Measurements from ENCODE around the gene PRRC2B.

- no peak for TF ChIP-seq BRCA1 (IDR thresholded peaks at IDR 0.05; ENCODE audit: low read depth, low read length)
- TF ChIP-seq CTCF (IDR thresholded peaks at IDR 0.05; ENCODE audit: control extremely low read depth in 1 of 3, insufficient read depth in 1 of 3, low read depth in 1 of 3, low read length in 3 of 3): no peak
- 0 out of 3 replicates have a peak, but pooled peaks of 1 of the 2 experiments have one; percentile 32 for TF ChIP-seq POLR2A (IDR thresholded peaks at IDR 0.05; ENCODE audit: control extremely low read depth in 1 of 2, low read depth in 2 of 2, low read length in 2 of 2)
- no peak for TF ChIP-seq HDAC6 (IDR thresholded peaks at IDR 0.05; ENCODE audit: low read depth, low read length)
- no peak for TF ChIP-seq GABPA (IDR thresholded peaks at IDR 0.05; ENCODE audit: borderline replicate concordance, insufficient read depth, low read length)
- TF ChIP-seq ZNF274 (IDR thresholded peaks at IDR 0.05; ENCODE audit: borderline replicate concordance, extremely low read depth, low read length): no peak
- TF ChIP-seq NANOG (IDR thresholded peaks at IDR 0.05; ENCODE audit: insufficient read depth, low read depth, low read length, poor library complexity, severe bottlenecking): no peak
- no peak for TF ChIP-seq BACH1 (IDR thresholded peaks at IDR 0.05; ENCODE audit: low read length)
- no peak for TF ChIP-seq EGR1 (IDR thresholded peaks at IDR 0.05; ENCODE audit: borderline replicate concordance, low read depth, low read length)
These were observed 45.3 kb downstream of the PRRC2B start for GRCh38 chr9:131439224-131439623.

Data from H1 (cell line).